PFSK-1 (cell line): Measurements from ENCODE around the gene AK8.

Experiments
- POLR2AphosphoS5 ChIP-seq: IDR thresholded peaks from 2 replicates; pipeline ENCODE4 v1.6.1; 2012; ENCODE audit warnings: low read depth, mild to moderate bottlenecking, control low read depth, low read length, moderate library complexity
- REST ChIP-seq, 2 experiments: IDR thresholded peaks; 2 replicates each; pipeline versions ENCODE4 v1.6.1 to v1.8.0; 2011 to 2012; ENCODE audit warnings: low read depth in 2 of 2, low read length in 2 of 2, control low read depth in 1 of 2, inconsistent platforms in 1 of 2, mild to moderate bottlenecking in 1 of 2, moderate library complexity in 1 of 2; ENCODE audit not compliant: insufficient read depth in 1 of 2
- TAF1 ChIP-seq: IDR thresholded peaks from 2 replicates; pipeline ENCODE4 v1.6.1; 2012; ENCODE audit warnings: low read length, control low read depth, borderline replicate concordance; ENCODE audit not compliant: insufficient read depth

- no peak for TF ChIP-seq REST (IDR thresholded peaks at IDR 0.05; ENCODE audit: insufficient read depth in 1 of 2, low read depth in 2 of 2, low read length in 2 of 2)
- no peak for TF ChIP-seq POLR2AphosphoS5
- no peak for TF ChIP-seq TAF1
Measured at GRCh38 chr9:132776891-132777290, 101.2 kb downstream of the AK8 start.
